HL-60 (cell line): ENCODE results near the gene WNT7B.

Experiments
- DNase-seq, 2 experiments: peaks; one replicate each; pipeline ENCODE4 v3.0.0-alpha.2; 2010 to 2020; ENCODE audit warnings: low read depth in 1 of 2, low spot score in 1 of 2
- H3K27ac ChIP-seq: fragments of 250-450 bp; sonication (Bioruptor Pico); replicated peaks from 2 replicates; pipeline ENCODE4 v1.5.1; 2020; ENCODE audit warnings: mild to moderate bottlenecking, moderate library complexity
- H3K27me3 ChIP-seq: fragments of 250-450 bp; sonication (Bioruptor Pico); 2 replicates; pipeline ENCODE4 v1.5.1; 2021; ENCODE audit warnings: mild to moderate bottlenecking, moderate library complexity; ENCODE audit not compliant: insufficient read depth, poor library complexity, severe bottlenecking
- H3K4me3 ChIP-seq: replicated peaks from 2 replicates; pipeline ENCODE4 v1.5.1; 2011; ENCODE audit warnings: mild to moderate bottlenecking, control low read depth, low read length; ENCODE audit not compliant: insufficient read depth
- GABPA ChIP-seq: IDR thresholded peaks from 2 replicates; pipeline ENCODE4 v1.6.1; 2012; ENCODE audit warnings: low read depth
- POLR2AphosphoS5 ChIP-seq: IDR thresholded peaks from 2 replicates; pipeline ENCODE4 v1.6.1; 2012; ENCODE audit warnings: low read depth
- SPI1 ChIP-seq: IDR thresholded peaks from 2 replicates; pipeline ENCODE4 v1.6.1; 2012; ENCODE audit warnings: low read depth, mild to moderate bottlenecking, borderline replicate concordance
- TF ChIP-seq, protein P1 (sequence below): IDR thresholded peaks from 2 replicates; pipeline ENCODE4 v1.6.1; 2012; ENCODE audit warnings: low read depth; ENCODE audit not compliant: insufficient replicate concordance
- TF ChIP-seq, protein P2 (sequence below): IDR thresholded peaks from one replicate; pipeline ENCODE4 v1.5.1; 2011; ENCODE audit warnings: low read length, control low read depth, inconsistent platforms; ENCODE audit not compliant: insufficient read depth

Gene WNT7B

DNA sequence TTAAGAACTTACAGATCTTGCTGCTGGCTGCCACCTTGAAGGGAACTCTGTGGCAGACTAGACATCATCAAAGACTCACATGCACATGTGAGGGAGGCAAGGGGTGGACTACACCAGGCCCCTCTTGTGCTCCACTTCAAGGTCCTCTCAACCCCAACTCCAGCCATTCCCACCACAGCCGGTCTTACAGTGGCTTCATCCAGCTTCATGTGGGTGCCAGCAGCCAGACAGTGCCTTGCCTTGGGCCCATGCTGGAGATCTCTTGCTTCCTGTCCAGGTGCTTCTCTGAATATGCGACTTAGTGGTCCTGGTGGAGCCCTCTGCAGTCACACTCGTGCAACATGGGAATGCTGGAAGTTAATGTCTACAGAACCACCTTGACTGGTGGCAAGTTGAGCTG lies 44.6 kb upstream of the WNT7B start:
- TF ChIP-seq, protein P1, sequence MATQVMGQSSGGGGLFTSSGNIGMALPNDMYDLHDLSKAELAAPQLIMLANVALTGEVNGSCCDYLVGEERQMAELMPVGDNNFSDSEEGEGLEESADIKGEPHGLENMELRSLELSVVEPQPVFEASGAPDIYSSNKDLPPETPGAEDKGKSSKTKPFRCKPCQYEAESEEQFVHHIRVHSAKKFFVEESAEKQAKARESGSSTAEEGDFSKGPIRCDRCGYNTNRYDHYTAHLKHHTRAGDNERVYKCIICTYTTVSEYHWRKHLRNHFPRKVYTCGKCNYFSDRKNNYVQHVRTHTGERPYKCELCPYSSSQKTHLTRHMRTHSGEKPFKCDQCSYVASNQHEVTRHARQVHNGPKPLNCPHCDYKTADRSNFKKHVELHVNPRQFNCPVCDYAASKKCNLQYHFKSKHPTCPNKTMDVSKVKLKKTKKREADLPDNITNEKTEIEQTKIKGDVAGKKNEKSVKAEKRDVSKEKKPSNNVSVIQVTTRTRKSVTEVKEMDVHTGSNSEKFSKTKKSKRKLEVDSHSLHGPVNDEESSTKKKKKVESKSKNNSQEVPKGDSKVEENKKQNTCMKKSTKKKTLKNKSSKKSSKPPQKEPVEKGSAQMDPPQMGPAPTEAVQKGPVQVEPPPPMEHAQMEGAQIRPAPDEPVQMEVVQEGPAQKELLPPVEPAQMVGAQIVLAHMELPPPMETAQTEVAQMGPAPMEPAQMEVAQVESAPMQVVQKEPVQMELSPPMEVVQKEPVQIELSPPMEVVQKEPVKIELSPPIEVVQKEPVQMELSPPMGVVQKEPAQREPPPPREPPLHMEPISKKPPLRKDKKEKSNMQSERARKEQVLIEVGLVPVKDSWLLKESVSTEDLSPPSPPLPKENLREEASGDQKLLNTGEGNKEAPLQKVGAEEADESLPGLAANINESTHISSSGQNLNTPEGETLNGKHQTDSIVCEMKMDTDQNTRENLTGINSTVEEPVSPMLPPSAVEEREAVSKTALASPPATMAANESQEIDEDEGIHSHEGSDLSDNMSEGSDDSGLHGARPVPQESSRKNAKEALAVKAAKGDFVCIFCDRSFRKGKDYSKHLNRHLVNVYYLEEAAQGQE, result no peak
- no peak for TF ChIP-seq GABPA
- no peak for TF ChIP-seq POLR2AphosphoS5
- no peak for TF ChIP-seq SPI1
- TF ChIP-seq, protein P2, sequence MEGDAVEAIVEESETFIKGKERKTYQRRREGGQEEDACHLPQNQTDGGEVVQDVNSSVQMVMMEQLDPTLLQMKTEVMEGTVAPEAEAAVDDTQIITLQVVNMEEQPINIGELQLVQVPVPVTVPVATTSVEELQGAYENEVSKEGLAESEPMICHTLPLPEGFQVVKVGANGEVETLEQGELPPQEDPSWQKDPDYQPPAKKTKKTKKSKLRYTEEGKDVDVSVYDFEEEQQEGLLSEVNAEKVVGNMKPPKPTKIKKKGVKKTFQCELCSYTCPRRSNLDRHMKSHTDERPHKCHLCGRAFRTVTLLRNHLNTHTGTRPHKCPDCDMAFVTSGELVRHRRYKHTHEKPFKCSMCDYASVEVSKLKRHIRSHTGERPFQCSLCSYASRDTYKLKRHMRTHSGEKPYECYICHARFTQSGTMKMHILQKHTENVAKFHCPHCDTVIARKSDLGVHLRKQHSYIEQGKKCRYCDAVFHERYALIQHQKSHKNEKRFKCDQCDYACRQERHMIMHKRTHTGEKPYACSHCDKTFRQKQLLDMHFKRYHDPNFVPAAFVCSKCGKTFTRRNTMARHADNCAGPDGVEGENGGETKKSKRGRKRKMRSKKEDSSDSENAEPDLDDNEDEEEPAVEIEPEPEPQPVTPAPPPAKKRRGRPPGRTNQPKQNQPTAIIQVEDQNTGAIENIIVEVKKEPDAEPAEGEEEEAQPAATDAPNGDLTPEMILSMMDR, result no peak
- DNase-seq, result no peak

DNA sequence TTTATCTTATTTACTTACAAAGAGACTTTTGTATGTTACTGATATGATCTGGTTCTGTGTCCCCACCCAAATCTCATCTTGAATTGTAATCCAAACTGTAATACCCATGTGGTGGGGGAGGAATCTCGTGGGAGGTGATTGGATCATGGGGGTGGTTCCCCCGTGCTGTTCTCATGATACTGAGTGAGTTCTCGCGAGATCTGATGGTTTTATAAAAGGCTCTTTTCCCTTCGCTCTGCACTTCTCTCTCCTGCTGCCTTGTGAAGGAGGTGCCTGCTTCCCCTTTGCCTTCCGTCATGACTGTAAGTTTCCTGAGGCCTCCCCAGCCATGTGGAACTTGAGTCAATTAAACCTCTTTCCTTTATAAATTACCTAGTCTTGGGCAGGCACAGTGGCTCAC lies 42.4 kb upstream of the WNT7B start:
- Histone ChIP-seq H3K4me3 (no peak overlapping the region), H3K27ac (peak overlapping the region; percentile 69), H3K27me3 (no peaks in the 10 kb centered on the region)
- TF ChIP-seq, protein P1, result no peak
- TF ChIP-seq POLR2AphosphoS5, result no peak
- TF ChIP-seq SPI1, result no peak
- no peak for TF ChIP-seq GABPA
- TF ChIP-seq, protein P2, result no peak
- DNase-seq, result peak in 1 of 2 experiments; percentile 27

More for the DNA sequence above, 44.6 kb upstream of the WNT7B start:
- no peak overlapping the region for H3K4me3 ChIP-seq
- H3K27ac ChIP-seq, result no peak overlapping the region
- peaks cover under 1% of the 10 kb centered on the region for H3K27me3 ChIP-seq

GRCh38 chr22:46018859-46019258 lies 41.9 kb upstream of the WNT7B start:
- Histone ChIP-seq H3K27me3 (no peaks in the 10 kb centered on the region), H3K27ac (peak overlapping the region; percentile 69), H3K4me3 (no peak overlapping the region)
- TF ChIP-seq SPI1 (no peak), POLR2AphosphoS5 (no peak), GABPA (no peak)
- TF ChIP-seq, protein P1, result no peak
- TF ChIP-seq, protein P2, result no peak
- no peak for DNase-seq
